ENCODE data around the gene TCTA.

DNA sequence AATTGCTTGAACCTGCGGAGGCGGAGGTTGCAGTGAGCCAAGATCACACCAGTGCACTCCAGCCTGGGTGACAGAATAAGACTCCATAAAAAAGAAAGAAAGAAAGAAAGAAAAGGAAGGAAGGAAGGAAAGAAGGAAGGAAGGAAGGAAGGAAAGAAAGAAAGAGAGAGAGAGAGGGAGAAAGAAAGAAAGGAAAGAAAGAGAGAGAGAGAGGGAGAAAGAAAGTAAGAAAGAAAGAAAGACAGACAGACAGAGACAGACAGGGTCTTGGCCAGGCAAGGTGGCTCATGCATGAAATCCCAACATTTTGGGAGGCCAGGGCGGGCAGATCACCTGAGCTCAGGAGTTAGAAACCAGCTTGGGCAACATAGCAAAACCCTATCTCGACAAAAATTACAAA, 41.4 kb downstream of the TCTA start:
- TF ChIP-seq CTCF (tag by site-specific recombination; IDR thresholded peaks at IDR 0.05) (no peak), ZBTB10 (tag by site-specific recombination; IDR thresholded peaks at IDR 0.05) (no peak), IKZF3 (tag by site-specific recombination; IDR thresholded peaks at IDR 0.05) (no peak), ZNF510 (tag by site-specific recombination; IDR thresholded peaks at IDR 0.05; ENCODE audit: insufficient replicate concordance) (no peak), ZNF639 (tag by site-specific recombination; IDR thresholded peaks at IDR 0.05) (no peak), TCF7L2 (IDR thresholded peaks at IDR 0.05; ENCODE audit: borderline replicate concordance, low read depth, low read length) (no peak), PRDM1 (tag by site-specific recombination; IDR thresholded peaks at IDR 0.05) (no peak), ZBTB7A (tag by site-specific recombination; IDR thresholded peaks at IDR 0.05; ENCODE audit: low read depth) (no peak), ZNF335 (tag by site-specific recombination; conservative IDR thresholded peaks at IDR 0.05) (no peak), ZNF76 (tag by site-specific recombination; IDR thresholded peaks at IDR 0.05; ENCODE audit: borderline replicate concordance, low read depth) (no peak), GFI1B (tag by site-specific recombination; IDR thresholded peaks at IDR 0.05) (no peak)

All from HEK293 (cell line).